Putamen (tissue), 1 donor: Measurements from ENCODE around the gene WDR18.
A peak's percentile ranks its signal among the peaks of the same experiment; 100 is the strongest.
"Not testable (repeated sequence)": the region's sequence is repeated elsewhere in the genome, so short reads cannot be mapped to it uniquely, and the experiment has no call there.

Source experiments
- DNase-seq: peaks from one replicate; pipeline ENCODE4 v3.0.0-alpha.2; 2016; ENCODE audit warnings: low spot score

WDR18 gene

GRCh38 chr19:950352-951066 lies 33.6 kb upstream of the WDR18 start:
- no peak for DNase-seq

- no peak for DNase-seq
These were observed 32.0 kb upstream of the WDR18 start for GRCh38 chr19:952049-952679.

GRCh38 chr19:952680-953444 lies 31.3 kb upstream of the WDR18 start:
- DNase-seq: no peak

- no peak for DNase-seq
These were observed 30.5 kb upstream of the WDR18 start for GRCh38 chr19:953445-954271.

- DNase-seq: no peak
These were observed 29.9 kb upstream of the WDR18 start for GRCh38 chr19:954272-954671.

GRCh38 chr19:954672-955494 lies 29.3 kb upstream of the WDR18 start:
- DNase-seq: no peak

GRCh38 chr19:955803-956765 lies 28.1 kb upstream of the WDR18 start:
- DNase-seq: no peak

- no peak for DNase-seq
These were observed 27.2 kb upstream of the WDR18 start for GRCh38 chr19:956766-957440.

GRCh38 chr19:957578-957977 lies 26.6 kb upstream of the WDR18 start:
- not testable (repeated sequence) for DNase-seq

GRCh38 chr19:958967-959855 lies 24.9 kb upstream of the WDR18 start:
- peak; percentile 23 for DNase-seq

- no peak for DNase-seq
These were observed 24.1 kb upstream of the WDR18 start for GRCh38 chr19:960020-960419.

GRCh38 chr19:960601-960938 lies 23.6 kb upstream of the WDR18 start:
- no peak for DNase-seq

- no peak for DNase-seq
These were observed 22.1 kb upstream of the WDR18 start for GRCh38 chr19:961866-962620.

GRCh38 chr19:962683-963400 lies 21.3 kb upstream of the WDR18 start:
- no peak for DNase-seq

- DNase-seq: no peak
These were observed 20.6 kb upstream of the WDR18 start for GRCh38 chr19:963486-963951.

- DNase-seq: no peak
These were observed 20.0 kb upstream of the WDR18 start for GRCh38 chr19:964116-964520.
